ENCODE data around the gene ZBP1. TPM values are rescaled to one million over a fixed set of nuclear protein-coding genes. Genes with fewer than 3 reads are reported as not detected.

Gene ZBP1
- total RNA-seq, 1 donor from 2014 or later: not detected

DNA sequence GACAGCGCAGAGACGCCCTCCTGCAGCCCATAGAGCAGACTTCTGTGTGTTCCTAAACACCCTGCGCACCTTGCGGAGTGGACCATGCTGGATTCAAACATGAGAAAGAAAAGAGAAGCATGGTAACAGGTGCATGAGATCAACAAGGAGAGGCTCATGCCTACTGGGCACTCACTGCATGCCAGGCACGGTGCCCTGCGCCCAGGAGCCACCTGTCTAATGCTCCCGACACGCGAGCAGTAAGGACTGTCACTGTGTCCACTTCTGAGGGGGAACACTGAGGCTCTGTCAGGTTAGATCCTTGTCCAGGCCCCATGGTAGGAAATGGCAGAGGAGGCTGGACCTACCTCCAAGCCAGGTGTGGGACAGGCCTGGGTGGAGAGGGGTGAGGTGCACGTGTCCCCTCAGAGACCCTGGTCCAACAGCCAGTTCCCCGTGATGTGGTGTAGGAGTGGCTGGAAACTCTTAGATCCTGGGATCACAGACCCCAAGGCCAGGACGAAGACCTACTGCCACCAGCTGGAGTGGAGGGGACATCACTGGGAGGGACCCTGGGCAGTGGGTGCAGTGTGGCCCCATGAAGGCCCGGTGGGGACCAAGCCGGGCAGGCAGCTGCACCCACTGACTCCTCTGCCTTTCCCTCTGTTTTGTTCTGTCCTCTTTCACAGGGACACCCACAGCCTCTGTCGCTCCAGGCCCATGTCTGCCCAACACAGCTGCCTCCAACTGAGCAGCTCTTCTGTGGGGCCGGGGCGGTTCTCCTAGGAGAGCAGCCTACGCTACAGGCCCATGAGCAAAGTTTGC is 29.5 kb downstream of the ZBP1 start:
- peaks cover 4% of the 10 kb centered on the region for H3K9me3 Mint-ChIP-seq
- no peaks in the 10 kb centered on the region for H3K36me3 Mint-ChIP-seq
- TF ChIP-seq, protein P1, sequence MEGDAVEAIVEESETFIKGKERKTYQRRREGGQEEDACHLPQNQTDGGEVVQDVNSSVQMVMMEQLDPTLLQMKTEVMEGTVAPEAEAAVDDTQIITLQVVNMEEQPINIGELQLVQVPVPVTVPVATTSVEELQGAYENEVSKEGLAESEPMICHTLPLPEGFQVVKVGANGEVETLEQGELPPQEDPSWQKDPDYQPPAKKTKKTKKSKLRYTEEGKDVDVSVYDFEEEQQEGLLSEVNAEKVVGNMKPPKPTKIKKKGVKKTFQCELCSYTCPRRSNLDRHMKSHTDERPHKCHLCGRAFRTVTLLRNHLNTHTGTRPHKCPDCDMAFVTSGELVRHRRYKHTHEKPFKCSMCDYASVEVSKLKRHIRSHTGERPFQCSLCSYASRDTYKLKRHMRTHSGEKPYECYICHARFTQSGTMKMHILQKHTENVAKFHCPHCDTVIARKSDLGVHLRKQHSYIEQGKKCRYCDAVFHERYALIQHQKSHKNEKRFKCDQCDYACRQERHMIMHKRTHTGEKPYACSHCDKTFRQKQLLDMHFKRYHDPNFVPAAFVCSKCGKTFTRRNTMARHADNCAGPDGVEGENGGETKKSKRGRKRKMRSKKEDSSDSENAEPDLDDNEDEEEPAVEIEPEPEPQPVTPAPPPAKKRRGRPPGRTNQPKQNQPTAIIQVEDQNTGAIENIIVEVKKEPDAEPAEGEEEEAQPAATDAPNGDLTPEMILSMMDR (IDR thresholded peaks at IDR 0.05; ENCODE audit: unreplicated experiment): no peak
- no peak overlapping the region for H3K4me3 Mint-ChIP-seq
- no peak overlapping the region for H3K27ac Mint-ChIP-seq
- H3K27me3 Mint-ChIP-seq (ENCODE audit: low read depth): peaks cover 71% of the 10 kb centered on the region
- peaks cover 6% of the 10 kb centered on the region for H3K4me1 Mint-ChIP-seq
- DNase-seq (ENCODE audit: low spot score in 2 of 2, unreplicated experiment in 2 of 2): no peak

DNA sequence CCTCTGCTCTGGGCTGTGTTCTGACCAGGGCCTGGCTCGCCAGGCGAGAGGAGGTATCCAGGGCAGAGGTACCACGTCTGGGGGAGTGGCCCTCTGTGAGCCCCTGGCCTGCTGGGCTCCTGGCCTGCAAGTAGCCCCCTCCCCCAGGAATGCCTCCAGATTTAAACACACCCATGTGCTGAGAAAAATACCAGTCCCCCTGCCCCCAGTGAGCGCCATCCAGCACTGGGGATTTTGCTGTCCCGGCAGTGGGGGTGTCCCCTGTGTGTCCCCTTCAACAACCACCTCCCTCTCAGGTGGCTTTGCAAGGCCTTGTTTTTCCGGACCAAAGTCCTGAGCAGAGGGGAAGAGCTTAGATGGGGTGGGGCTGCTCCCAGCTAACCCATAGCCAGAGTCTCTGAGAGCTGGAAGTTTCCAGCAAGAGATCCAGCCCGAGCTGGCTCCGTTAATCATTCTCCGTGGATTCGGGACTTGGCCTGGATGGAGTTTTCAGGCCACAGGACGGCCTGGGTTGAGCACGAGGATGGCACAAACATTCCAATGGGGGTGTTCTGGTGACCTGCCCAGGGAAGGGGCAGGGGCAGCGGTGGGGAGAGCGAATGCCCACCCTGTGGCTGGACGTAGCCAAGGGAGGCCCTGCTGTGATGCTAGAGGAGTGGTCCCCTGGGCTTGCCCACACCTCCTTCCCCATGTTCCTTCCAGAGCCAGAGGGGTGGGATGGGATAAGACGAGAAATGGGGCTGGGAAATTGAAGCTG is 30.3 kb downstream of the ZBP1 start:
- Mint-ChIP-seq H3K9me3 (peaks cover 4% of the 10 kb centered on the region), H3K4me1 (peaks cover 12% of the 10 kb centered on the region), H3K36me3 (no peaks in the 10 kb centered on the region), H3K4me3 (no peak overlapping the region), H3K27me3 (ENCODE audit: low read depth) (peaks cover 77% of the 10 kb centered on the region), H3K27ac (no peak overlapping the region)
- DNase-seq (ENCODE audit: low spot score in 2 of 2, unreplicated experiment in 2 of 2): no peak
- TF ChIP-seq, protein P1 (IDR thresholded peaks at IDR 0.05; ENCODE audit: unreplicated experiment): no peak

DNA sequence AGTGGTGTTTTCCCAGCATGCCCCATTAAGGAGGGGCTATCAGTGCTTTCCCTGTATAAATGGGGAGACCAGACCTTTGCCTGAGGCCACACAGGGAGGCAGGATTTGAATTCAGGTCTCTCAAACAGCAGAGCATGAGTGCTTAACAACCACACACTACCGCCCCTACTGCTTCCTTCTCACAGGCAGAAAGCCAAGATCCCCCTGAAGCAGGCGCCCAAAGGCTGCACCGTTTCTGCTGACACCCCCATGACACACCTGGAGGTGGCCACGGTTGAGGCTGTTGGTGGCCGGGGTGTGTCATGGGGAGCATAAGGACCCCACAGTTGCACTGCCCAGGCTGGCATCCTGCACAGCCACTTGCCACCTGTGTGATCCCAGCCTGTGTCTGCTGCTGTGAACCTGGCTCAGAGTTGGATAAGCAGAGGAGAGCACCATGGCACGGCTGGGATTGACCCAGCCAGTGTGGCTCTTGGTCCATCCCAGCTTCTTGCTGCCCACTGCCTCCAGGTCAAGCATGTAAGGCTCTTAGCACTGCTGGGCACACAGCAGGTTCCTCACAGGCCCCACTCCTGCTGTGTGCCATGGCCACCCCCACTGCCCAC is 31.0 kb downstream of the ZBP1 start:
- no peak for DNase-seq (ENCODE audit: low spot score in 2 of 2, unreplicated experiment in 2 of 2)
- peaks cover 4% of the 10 kb centered on the region for H3K9me3 Mint-ChIP-seq
- no peak overlapping the region for H3K4me3 Mint-ChIP-seq
- TF ChIP-seq, protein P1 (IDR thresholded peaks at IDR 0.05; ENCODE audit: unreplicated experiment): no peak
- no peaks in the 10 kb centered on the region for H3K36me3 Mint-ChIP-seq
- peaks cover 17% of the 10 kb centered on the region for H3K4me1 Mint-ChIP-seq
- peaks cover 78% of the 10 kb centered on the region for H3K27me3 Mint-ChIP-seq (ENCODE audit: low read depth)
- H3K27ac Mint-ChIP-seq: no peak overlapping the region

DNA sequence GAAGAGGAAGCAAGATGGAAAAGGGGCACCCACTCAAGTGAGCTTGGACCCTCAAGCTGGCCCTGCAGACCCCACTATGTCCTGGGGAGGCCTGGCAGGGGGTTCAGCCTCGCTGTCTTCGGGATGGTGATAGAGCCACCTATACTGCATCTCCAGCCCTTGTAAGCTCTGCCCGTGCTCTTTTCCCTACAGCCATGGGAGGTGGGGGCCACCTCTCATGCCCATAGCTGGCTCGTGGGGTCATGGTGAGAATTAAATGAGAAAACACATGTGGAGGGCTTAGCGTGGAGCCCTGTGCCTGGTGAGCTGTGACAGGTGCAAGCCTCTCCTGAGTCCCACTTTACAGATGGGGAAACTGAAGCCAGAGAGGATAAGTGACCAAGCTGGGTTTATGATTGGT is 31.6 kb downstream of the ZBP1 start:
- Mint-ChIP-seq H3K36me3 (no peaks in the 10 kb centered on the region), H3K27me3 (ENCODE audit: low read depth) (peaks cover 77% of the 10 kb centered on the region), H3K9me3 (peaks cover 4% of the 10 kb centered on the region), H3K4me1 (peaks cover 17% of the 10 kb centered on the region), H3K27ac (no peak overlapping the region), H3K4me3 (no peak overlapping the region)
- TF ChIP-seq, protein P1 (IDR thresholded peaks at IDR 0.05; ENCODE audit: unreplicated experiment): no peak
- DNase-seq (ENCODE audit: low spot score in 2 of 2, unreplicated experiment in 2 of 2): no peak

DNA sequence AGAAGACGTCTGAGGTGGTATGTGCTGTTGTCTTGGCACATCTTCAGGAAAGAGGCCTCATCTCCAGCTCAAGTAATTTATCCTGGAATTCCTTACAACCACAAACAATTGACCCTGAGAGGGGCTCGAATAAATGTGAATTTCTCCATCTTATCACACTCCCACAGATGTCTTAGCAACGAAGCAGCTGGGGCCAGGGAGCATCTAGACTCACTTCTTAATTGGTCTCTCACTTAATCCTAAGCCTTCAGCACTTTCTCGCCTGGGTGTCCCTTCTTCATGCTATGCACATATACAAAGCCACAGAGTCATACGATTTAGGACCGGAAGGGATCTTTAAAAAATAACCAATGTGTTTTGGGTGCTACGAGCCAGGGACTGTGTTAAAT is 32.2 kb downstream of the ZBP1 start:
- Mint-ChIP-seq H3K4me1 (peaks cover 19% of the 10 kb centered on the region), H3K36me3 (no peaks in the 10 kb centered on the region)

More for the DNA sequence above, 32.2 kb downstream of the ZBP1 start:
- TF ChIP-seq, protein P1 (IDR thresholded peaks at IDR 0.05; ENCODE audit: unreplicated experiment): no peak
- Mint-ChIP-seq H3K9me3 (peaks cover 4% of the 10 kb centered on the region), H3K27me3 (ENCODE audit: low read depth) (peaks cover 77% of the 10 kb centered on the region), H3K4me3 (no peak overlapping the region), H3K27ac (no peak overlapping the region)
- no peak for DNase-seq (ENCODE audit: low spot score in 2 of 2, unreplicated experiment in 2 of 2)

Data from mesothelial cell of epicardium (in vitro differentiated cells).